GM12865 (cell line): ENCODE measurements around the gene ATP2A3.

Experiments used
- DNase-seq: peaks from one replicate; pipeline ENCODE4 v3.0.0; 2010; ENCODE audit warnings: low read depth
- H3K4me3 ChIP-seq: 2 replicates; pipeline ENCODE4 v1.5.1; 2011; ENCODE audit warnings: mild to moderate bottlenecking, low read depth, low read length, control low read depth
- CTCF ChIP-seq: IDR thresholded peaks from 2 replicates; pipeline ENCODE4 v1.5.1; 2011; ENCODE audit warnings: low read length, control low read depth, low read depth, inconsistent platforms; ENCODE audit not compliant: insufficient read depth; ENCODE audit errors: missing control alignments

ATP2A3 gene

DNA sequence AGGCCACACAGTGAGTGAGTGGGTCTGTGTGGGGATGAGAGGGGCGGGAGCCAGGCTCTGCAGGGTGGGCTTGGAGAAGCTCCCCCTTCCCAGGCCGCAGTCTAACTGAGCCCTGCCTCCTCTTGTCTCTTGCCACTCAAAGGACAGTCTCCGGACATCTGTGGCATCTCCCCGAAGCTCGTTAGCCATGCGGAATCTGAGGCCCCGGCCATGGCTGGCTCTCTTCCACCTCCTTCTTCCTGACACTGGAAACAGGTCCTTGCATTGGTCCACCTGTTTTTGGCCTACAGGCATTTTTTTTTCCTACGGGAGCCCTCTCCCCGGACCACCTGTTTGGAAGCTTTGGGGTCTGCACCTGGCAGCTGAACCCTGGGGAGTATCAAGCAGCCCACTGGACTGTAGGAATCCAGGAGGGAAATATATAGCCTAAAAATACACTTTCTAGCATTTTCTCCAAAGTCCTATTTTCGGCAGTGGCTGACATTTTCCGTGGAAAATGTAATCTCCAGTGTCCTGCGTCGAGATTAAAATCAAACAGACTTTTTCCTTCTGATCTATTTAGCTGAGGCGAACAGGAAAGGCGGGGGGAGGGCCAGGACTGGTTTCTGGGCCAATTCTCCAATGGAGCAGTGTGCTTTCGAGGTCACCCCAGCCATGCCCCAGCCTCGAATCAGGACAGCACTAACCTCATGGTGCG, 9.1 kb downstream of the ATP2A3 start:
- no peak for DNase-seq
- no peak overlapping the region for H3K4me3 ChIP-seq
- no peak for TF ChIP-seq CTCF

- H3K4me3 ChIP-seq: no peak overlapping the region
- no peak for DNase-seq
- TF ChIP-seq CTCF: no peak
These were observed 10.2 kb downstream of the ATP2A3 start for GRCh38 chr17:3954086-3954485.

DNA sequence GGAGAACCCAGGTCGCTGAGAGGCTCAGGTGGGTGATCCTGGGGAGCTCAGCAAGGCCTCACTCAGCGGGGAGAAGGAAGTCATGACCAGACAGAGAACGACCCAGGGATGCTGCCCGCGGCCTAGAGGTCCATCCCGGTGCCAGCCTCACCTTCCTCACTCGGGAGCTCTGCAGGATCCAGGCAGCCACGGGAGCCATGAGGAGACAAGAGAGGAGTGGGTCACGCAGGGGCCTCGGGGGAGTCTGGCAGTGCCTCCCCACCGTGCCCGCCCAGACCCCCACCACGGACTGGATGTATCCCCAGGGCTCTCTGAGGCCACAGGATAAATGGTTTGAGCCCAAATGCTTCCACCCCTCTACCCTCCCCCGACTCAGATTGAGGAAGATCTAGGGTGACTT, 10.7 kb downstream of the ATP2A3 start:
- no peak overlapping the region for H3K4me3 ChIP-seq
- TF ChIP-seq CTCF: no peak
- DNase-seq: no peak

DNA sequence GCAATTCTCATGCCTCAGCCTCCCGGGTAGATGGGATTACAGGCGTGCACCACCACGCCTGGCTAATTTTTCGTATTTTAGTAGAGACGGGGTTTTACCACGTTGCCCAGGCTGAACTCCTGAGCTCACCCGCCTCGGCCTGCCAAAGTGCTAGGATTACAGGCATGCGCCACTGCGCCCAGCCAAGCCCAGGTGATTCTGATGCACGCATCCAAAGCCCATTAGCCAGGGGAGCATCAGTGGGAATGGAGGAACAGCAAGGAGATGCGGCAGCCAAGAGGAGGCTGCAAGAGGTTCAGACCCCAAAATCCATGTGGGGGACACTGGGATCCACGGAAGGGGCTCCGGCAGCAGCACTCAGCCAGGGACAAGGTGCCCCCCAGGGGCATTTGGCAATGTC, 12.1 kb downstream of the ATP2A3 start:
- DNase-seq: no peak
- no peak overlapping the region for H3K4me3 ChIP-seq
- no peak for TF ChIP-seq CTCF

- no peak for DNase-seq
- no peak for TF ChIP-seq CTCF
- H3K4me3 ChIP-seq: no peak overlapping the region
These were observed 12.8 kb downstream of the ATP2A3 start for GRCh38 chr17:3951420-3951819.

DNA sequence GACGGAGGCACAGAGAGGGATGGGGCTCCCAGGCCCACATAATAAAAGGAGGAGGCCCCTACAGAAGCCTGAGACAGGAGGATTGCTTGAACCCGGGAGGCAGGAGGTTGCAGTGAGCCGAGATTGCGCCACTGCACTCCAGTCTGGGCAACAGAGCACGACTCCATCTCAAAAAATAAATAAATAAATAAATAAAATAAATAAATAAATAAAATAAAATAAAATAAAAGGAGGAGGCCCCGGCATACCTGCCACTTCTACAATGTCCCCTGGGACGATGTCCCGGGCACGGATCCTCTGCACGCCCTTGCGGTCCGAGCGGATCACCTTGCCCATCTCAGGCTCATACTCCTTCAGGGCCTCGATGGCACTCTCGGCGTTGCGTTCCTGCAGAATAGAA, 13.2 kb downstream of the ATP2A3 start:
- no peak for TF ChIP-seq CTCF
- no peak overlapping the region for H3K4me3 ChIP-seq
- no peak for DNase-seq

GRCh38 chr17:3950584-3950983, 13.7 kb downstream of the ATP2A3 start:
- no peak for TF ChIP-seq CTCF
- DNase-seq: no peak

More at GRCh38 chr17:3950584-3950983, 13.7 kb downstream of the ATP2A3 start:
- no peak overlapping the region for H3K4me3 ChIP-seq
